ENCODE data around the gene ZNF236. TPM values are rescaled to one million over a fixed set of nuclear protein-coding genes. Genes with fewer than 3 reads are reported as not detected.

The ZNF236 gene
- total and polyA plus RNA-seq, 2 of the 13 experiments (the other 11 are each of a cell fraction or from before 2014, with no cell fraction given): 3.0 to 7.2 TPM

- TF ChIP-seq KAT8 (CRISPR knock-in tag; IDR thresholded peaks at IDR 0.05) (peak; percentile 32; the same call in 1 of the 2 replicates), DMAP1 (CRISPR knock-in tag; IDR thresholded peaks at IDR 0.05) (peak; percentile 56), ZNF44 (CRISPR knock-in tag; IDR thresholded peaks at IDR 0.05) (0 out of 2 replicates have a peak, but pooled peaks have one; percentile 48), ZNF768 (CRISPR knock-in tag; IDR thresholded peaks at IDR 0.05) (peak; percentile 52; the same call in 1 of the 2 replicates), ZNF639 (CRISPR knock-in tag; conservative IDR thresholded peaks at IDR 0.05) (0 out of 2 replicates have a peak, but pooled peaks have one; percentile 29), ZBTB43 (CRISPR knock-in tag; conservative IDR thresholded peaks at IDR 0.05) (no peak)
These were observed 367 bp upstream of the ZNF236 start (continued) for GRCh38 chr18:76821875-76822505.

- H4K20me1 ChIP-seq (ENCODE audit: insufficient read depth, low read length): no peaks in the 10 kb centered on the region
- CTCF ChIA-PET (ENCODE audit: low intra/inter-chr PET ratio, low total read pairs): no interaction called here
- H3K4me1 ChIP-seq (ENCODE audit: insufficient read depth, low read length): peaks cover 52% of the 10 kb centered on the region
- H3K4me2 ChIP-seq (ENCODE audit: low read depth, low read length): peak overlapping the region; percentile 81
- ATAC-seq (no peak), FAIRE-seq (no peak), DNase-seq (ENCODE audit: low spot score) (no peak)
- in situ Hi-C loops (cut with HindIII; ENCODE audit: extremely low pct_ligation_motif_present, low pct_unique_long_range_greater_than_20kb) (no loop called here), intact Hi-C loops (cut with micrococcal nuclease; ENCODE audit: unreplicated experiment) (no loop called here)
- no peak overlapping the region for H2AFZ ChIP-seq (ENCODE audit: low read length)
- H3K9ac ChIP-seq (ENCODE audit: insufficient read depth, low read depth, low read length): peak overlapping the region; percentile 92
- peaks cover 43% of the 10 kb centered on the region for H3K79me2 ChIP-seq (ENCODE audit: insufficient read depth, low read length)
- peak overlapping the region; percentile 76 for H3K27ac ChIP-seq (ENCODE audit: extremely low read length, insufficient read depth, low read length)
- H3K36me3 ChIP-seq (replicated peaks in 1 of 2; ENCODE audit: control insufficient read depth in 1 of 2, insufficient read depth in 2 of 2, low read length in 2 of 2): no peaks in the 10 kb centered on the region
- no peaks in the 10 kb centered on the region for H3K9me3 ChIP-seq (ENCODE audit: low read length)
- peak overlapping the region; percentile 73 to 98 (median 91) for H3K4me3 ChIP-seq (replicated peaks in 1 of 3; ENCODE audit: insufficient read depth in 1 of 3, low read depth in 2 of 3, low read length in 3 of 3)
- 50% methylated on average over 14 of the region's 26 CpGs for WGBS (ENCODE audit: low lambda C conversion rate)
- no TSS peak for BruUV-seq (replicated peaks)
- no peaks in the 10 kb centered on the region; a peak in 1 of 5 replicates for H3K27me3 ChIP-seq (ENCODE audit: control insufficient read depth in 1 of 2, insufficient read depth in 2 of 2, low read length in 2 of 2)
- POLR2A ChIA-PET: no interaction called here
- TF ChIP-seq RBFOX2 (IDR thresholded peaks at IDR 0.05; ENCODE audit: low read depth, low read length): peak; percentile 8; the same call in 1 of the 2 replicates
- no peak for TF ChIP-seq GABPB1 (CRISPR knock-in tag; IDR thresholded peaks at IDR 0.05)
- no peak for TF ChIP-seq ZNF770 (CRISPR knock-in tag; IDR thresholded peaks at IDR 0.05)
- TF ChIP-seq ZNF430 (CRISPR knock-in tag; IDR thresholded peaks at IDR 0.05): 0 out of 2 replicates have a peak, but pooled peaks have one; percentile 25
- TF ChIP-seq KLF12 (CRISPR knock-in tag; IDR thresholded peaks at IDR 0.05; ENCODE audit: borderline replicate concordance): no peak
- TF ChIP-seq ZIK1 (CRISPR knock-in tag; IDR thresholded peaks at IDR 0.05; ENCODE audit: borderline replicate concordance, low read depth): peak; percentile 2; the same call in 1 of the 2 replicates
- no peak for TF ChIP-seq SOX13 (IDR thresholded peaks at IDR 0.05)
- no peak for TF ChIP-seq SOX13 (CRISPR knock-in tag; conservative IDR thresholded peaks at IDR 0.05 in 1 of 2, IDR thresholded peaks at IDR 0.05 in 1 of 2)
- no peak for TF ChIP-seq GTF2F1 (IDR thresholded peaks at IDR 0.05; ENCODE audit: low read length)
- TF ChIP-seq AGO1 (IDR thresholded peaks at IDR 0.05; ENCODE audit: low read depth, low read length, poor library complexity, severe bottlenecking): peak; percentile 39
- 0 out of 2 replicates have a peak, but pooled peaks have one; percentile 12 for TF ChIP-seq POGZ (CRISPR knock-in tag; IDR thresholded peaks at IDR 0.05)
- no peak for TF ChIP-seq ELF1 (CRISPR knock-in tag; IDR thresholded peaks at IDR 0.05)
- 0 out of 2 replicates have a peak, but pooled peaks have one; percentile 3 for TF ChIP-seq ZSCAN21 (CRISPR knock-in tag; IDR thresholded peaks at IDR 0.05; ENCODE audit: borderline replicate concordance)
- TF ChIP-seq ZNF709 (CRISPR knock-in tag; IDR thresholded peaks at IDR 0.05): no peak
These were observed 793 bp downstream of the ZNF236 start for GRCh38 chr18:76823161-76823538.
